K562 (cell line): ENCODE data around the gene SH3PXD2B. TPM values are rescaled to one million over a fixed set of nuclear protein-coding genes. Genes with fewer than 3 reads are reported as not detected.

Experiments
- ATAC-seq: fragments of 200-7000 bp; cut with Tn5 transposase; 3 replicates; pipeline ENCODE4 v1.9.1; 2020; ENCODE audit warnings: moderate library complexity
- BruUV-seq: library from RNA; stranded (reverse); fragments of 400-500 nt; replicated peaks from 2 replicates; lab custom pipeline; 2021; lab: Mats Ljungman, UMichigan
- CTCF ChIA-PET: fragments of 300-600 bp; formaldehyde crosslinking; extraction: SDS; loops from one replicate; lab custom pipeline; 2021; ENCODE audit warnings: low intra/inter-chr PET ratio; lab: Yijun Ruan, JAX
- POLR2A ChIA-PET: fragments of 300-600, 350-650 bp; sonication (Branson Sonifier 250); formaldehyde crosslinking; extraction: SDS; loops from one replicate; lab custom pipeline; 2021; ENCODE audit warnings: antibody characterized with exemption, inconsistent platforms; lab: Yijun Ruan, JAX
- DNase-seq, 4 experiments: peaks; one replicate each; pipeline versions ENCODE4 v3.0.0 to v3.0.0-alpha.2; 2011 to 2018; ENCODE audit warnings: low spot score in 3 of 4, mixed read lengths in 3 of 4; ENCODE audit errors: extremely low read depth in 1 of 4
- FAIRE-seq: peaks from 2 replicates; lab custom pipeline; 2011; peaks lifted over from hg19 to GRCh38; lab: Jason Lieb, UNC
- H2AFZ ChIP-seq: 2 replicates; pipeline ENCODE4 v1.6.0; 2011; ENCODE audit warnings: low read depth, low read length, control low read depth, inconsistent platforms
- H3K27ac ChIP-seq: fragments of 200-600 bp; 3 replicates; pipeline ENCODE4 v1.8.0; 2011; ENCODE audit warnings: low read depth, mild to moderate bottlenecking, control low read depth, inconsistent platforms, low read length, moderate library complexity, mixed read lengths; ENCODE audit errors: extremely low read depth
- H3K27me3 ChIP-seq, 2 experiments: fragments of 300-600 bp in 1 of 2; 2 replicates in 1 of 2; 3 replicates in 1 of 2; pipeline versions ENCODE4 v1.6.0 to v1.8.0; 2011; ENCODE audit warnings: inconsistent platforms in 2 of 2, low read length in 2 of 2, mild to moderate bottlenecking in 1 of 2, mixed read lengths in 1 of 2, moderate library complexity in 1 of 2; ENCODE audit not compliant: control insufficient read depth in 2 of 2, insufficient read depth in 2 of 2
- H3K36me3 ChIP-seq: fragments of 300-600 bp; 3 replicates; pipeline ENCODE4 v1.8.0; 2011; ENCODE audit warnings: mild to moderate bottlenecking, low read length, inconsistent platforms; ENCODE audit not compliant: control insufficient read depth, insufficient read depth
- H3K4me1 ChIP-seq, 2 experiments: fragments of 200-600 bp in 1 of 2; replicated peaks in 1 of 2; 2 replicates in 1 of 2; 3 replicates in 1 of 2; pipeline versions ENCODE4 v1.5.1 to v1.8.0; 2011; ENCODE audit warnings: inconsistent platforms in 2 of 2, low read length in 2 of 2, mild to moderate bottlenecking in 1 of 2, mixed read lengths in 1 of 2, moderate library complexity in 1 of 2; ENCODE audit not compliant: control insufficient read depth in 2 of 2, insufficient read depth in 2 of 2
- H3K4me2 ChIP-seq: 2 replicates; pipeline ENCODE4 v1.6.1; 2011; ENCODE audit warnings: low read length, control low read depth, inconsistent platforms, mixed read lengths; ENCODE audit not compliant: insufficient read depth
- H3K4me3 ChIP-seq: fragments of 200-600 bp; sonication (generic), shearing (Covaris generic); 2 replicates; pipeline ENCODE4 v1.5.1; 2016; ENCODE audit warnings: control low read depth, inconsistent platforms
- H3K79me2 ChIP-seq: fragments of 200-600 bp; 3 replicates; pipeline ENCODE4 v1.8.0; 2011; ENCODE audit warnings: low read length, inconsistent platforms; ENCODE audit not compliant: control insufficient read depth, insufficient read depth
- H3K9ac ChIP-seq, 2 experiments: 2 replicates each; pipeline versions ENCODE4 v1.6.0 to v1.6.1; 2011; ENCODE audit warnings: low read depth in 2 of 2, low read length in 2 of 2, control low read depth in 1 of 2, inconsistent platforms in 1 of 2, mild to moderate bottlenecking in 1 of 2, mixed read lengths in 1 of 2; ENCODE audit not compliant: insufficient read depth in 1 of 2
- H3K9me1 ChIP-seq: one replicate; pipeline ENCODE4 v1.6.0; 2011; ENCODE audit warnings: inconsistent platforms, mild to moderate bottlenecking, low read length, moderate library complexity; ENCODE audit not compliant: control insufficient read depth, insufficient read depth
- H3K9me3 ChIP-seq: replicated peaks from 2 replicates; pipeline ENCODE4 v1.5.1; 2011; ENCODE audit warnings: low read depth, low read length, inconsistent platforms; ENCODE audit not compliant: control insufficient read depth, insufficient read depth
- H4K20me1 ChIP-seq: replicated peaks from 2 replicates; pipeline ENCODE4 v1.6.1; 2011; ENCODE audit warnings: low read length, inconsistent platforms, mixed read lengths; ENCODE audit not compliant: control insufficient read depth, insufficient read depth
- EP300 ChIP-seq: IDR thresholded peaks from 2 replicates; pipeline ENCODE4 v1.6.1; 2012; ENCODE audit warnings: low read length, improper control_type of control experiment
- FIP1L1 ChIP-seq: fragments of 200-400 bp; formaldehyde crosslinking; IDR thresholded peaks from 2 replicates; pipeline ENCODE4 v1.6.1; 2018; ENCODE audit warnings: mild to moderate bottlenecking, low read depth, low read length; ENCODE audit not compliant: poor library complexity, severe bottlenecking
- GABPA ChIP-seq: fragments of 200-800 bp; sonication (Bioruptor generic); conservative IDR thresholded peaks from 2 replicates; pipeline ENCODE4 v1.6.1; 2016; ENCODE audit warnings: low read depth, missing genetic modification characterization, missing compliant biosample characterization
- HEY1 ChIP-seq: fragments of 250-450 bp; sonication (Bioruptor Pico); IDR thresholded peaks from 2 replicates; pipeline ENCODE4 v1.5.0; 2020; ENCODE audit warnings: mild to moderate bottlenecking, moderate library complexity, borderline replicate concordance
- HMGXB4 ChIP-seq: sonication (generic); formaldehyde crosslinking; IDR thresholded peaks from 2 replicates; pipeline ENCODE4 v1.8.1; 2023; ENCODE audit warnings: mild to moderate bottlenecking, missing genetic modification reagents
- HNRNPK ChIP-seq: fragments of 200-400 bp; formaldehyde crosslinking; IDR thresholded peaks from one replicate; pipeline ENCODE4 v1.6.1; 2018; ENCODE audit warnings: mild to moderate bottlenecking, low read depth, low read length; ENCODE audit not compliant: poor library complexity, severe bottlenecking
- KHSRP ChIP-seq: fragments of 450-650 bp; IDR thresholded peaks from 2 replicates; pipeline ENCODE4 v1.6.1; 2017
- NR0B1 ChIP-seq: fragments of 450-650 bp; IDR thresholded peaks from one replicate; pipeline ENCODE4 v1.6.1; 2018; ENCODE audit warnings: mild to moderate bottlenecking, moderate library complexity; ENCODE audit not compliant: partially characterized antibody
- POLR3G ChIP-seq: IDR thresholded peaks from 2 replicates; pipeline ENCODE4 v1.6.1; 2011; ENCODE audit not compliant: insufficient read length, insufficient replicate concordance; ENCODE audit errors: extremely low read depth
- TAF9B ChIP-seq: fragments of 450-650 bp; IDR thresholded peaks from 2 replicates; pipeline ENCODE4 v1.6.1; 2018; ENCODE audit warnings: mild to moderate bottlenecking; ENCODE audit not compliant: partially characterized antibody
- ZNF134 ChIP-seq: fragments of 250-450 bp; sonication (Bioruptor Pico); conservative IDR thresholded peaks from 2 replicates; pipeline ENCODE4 v1.4.0; 2020
- ZNF146 ChIP-seq: IDR thresholded peaks from one replicate; pipeline ENCODE4 v1.6.1; 2018; ENCODE audit warnings: missing compliant biosample characterization; ENCODE audit not compliant: unreplicated experiment
- ZNF24 ChIP-seq: fragments of 450-650 bp; IDR thresholded peaks from 2 replicates; pipeline ENCODE4 v1.6.1; 2016
- ZNF561 ChIP-seq: fragments of 450-650 bp; formaldehyde crosslinking; conservative IDR thresholded peaks from 2 replicates; pipeline ENCODE4 v1.4.0; 2020; ENCODE audit warnings: mild to moderate bottlenecking, moderate library complexity
- ZNF780A ChIP-seq: fragments of 250-450 bp; sonication (Bioruptor Pico); IDR thresholded peaks from 2 replicates; pipeline ENCODE4 v1.5.0; 2021; ENCODE audit warnings: mild to moderate bottlenecking
- ZSCAN32 ChIP-seq: fragments of 450-650 bp; formaldehyde crosslinking; IDR thresholded peaks from 2 replicates; pipeline ENCODE4 v1.4.0; 2020; ENCODE audit warnings: mild to moderate bottlenecking, moderate library complexity
- WGBS: fragments of 100-300 bp; shearing (Covaris generic); methylation state at CpG from one replicate; pipeline ENCODE4 v1.1.6; 2016; ENCODE audit warnings: low coverage, mixed read lengths; ENCODE audit not compliant: insufficient coverage; ENCODE audit errors: missing lambda C conversion rate; 5-methylcytosine and 5-hydroxymethylcytosine counted together
- in situ Hi-C: fragments of 300-500 bp; cut with MboI; formaldehyde crosslinking; loops from 4 replicates; pipeline ENCODE4 v1.15.0; 2018; ENCODE audit warnings: inconsistent platforms, mixed read lengths
- intact Hi-C: fragments of 100-400 bp; cut with micrococcal nuclease; formaldehyde crosslinking; loops from 2 replicates; pipeline ENCODE4 v1.14.2; 2022
- polyA plus RNA-seq, 8 experiments: library from polyadenylated mRNA; depleted of rRNA in 4 of 8; stranded (reverse) in 5 of 8; unstranded in 3 of 8; fragments of >200 nt; fragmentation: Nextera tagmentation in 2 of 8; fragmentation: Illumina TruSeq in 1 of 8; extraction: Ambion mirVana in 2 of 8; extraction: Trizol in 1 of 8; gene quantifications; 2 replicates each; pipeline versions ENCODE4 v1.2.1 to v1.2.3, GENCODE V29; 2011 to 2014; ENCODE audit warnings: inconsistent platforms in 1 of 8, missing spikeins in 1 of 8
- total RNA-seq, 7 experiments: library from RNA; depleted of rRNA in 6 of 7; stranded (reverse); fragments of >200 nt in 6 of 7; fragmentation: Illumina TruSeq in 2 of 7; extraction: Trizol in 2 of 7; gene quantifications; 2 replicates each; pipeline versions ENCODE4 v1.2.1 to v1.2.3, GENCODE V29; 2011 to 2021; ENCODE audit warnings: low replicate concordance in 1 of 7
- TF ChIP-seq, protein P1 (sequence below), 2 experiments: fragments of 450-650 bp; IDR thresholded peaks; 2 replicates each; pipeline ENCODE4 v1.6.1; 2016
- TF ChIP-seq, protein P2 (sequence below): fragments of 250-450 bp; sonication (Bioruptor Pico); IDR thresholded peaks from 2 replicates; pipeline ENCODE4 v1.5.0; 2020; ENCODE audit warnings: mild to moderate bottlenecking

The SH3PXD2B gene
- total and polyA plus RNA-seq, 9 of the 15 experiments (the other 6 are each of a cell fraction or from before 2014, with no cell fraction given): 0.04 to 0.66 (median 0.19) TPM

DNA sequence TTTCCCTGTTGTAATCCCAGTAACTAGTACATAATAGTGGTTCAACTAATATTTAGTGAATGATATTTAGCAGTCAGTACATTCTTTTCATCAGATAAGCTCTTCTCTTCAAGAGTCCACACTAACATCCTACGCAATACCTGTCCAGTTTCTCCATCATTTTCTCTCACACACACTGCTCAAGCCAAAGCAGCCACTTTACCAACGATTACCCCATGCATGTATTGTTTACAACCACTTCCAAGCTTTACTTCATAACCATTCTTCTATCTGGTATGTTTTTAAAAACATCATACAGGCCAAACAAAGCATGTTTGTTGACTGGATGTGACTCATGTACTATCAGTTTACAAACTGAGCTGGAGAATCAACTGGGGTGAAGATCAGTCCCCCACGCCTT, 178.1 kb downstream of the SH3PXD2B start:
- H3K4me2 ChIP-seq: no peak overlapping the region
- H3K4me1 ChIP-seq: no peaks in the 10 kb centered on the region
- no peak for ATAC-seq
- H3K9me1 ChIP-seq: no peaks in the 10 kb centered on the region
- in situ Hi-C loops: no loop called here
- no TSS peak for BruUV-seq
- no peak overlapping the region for H3K4me3 ChIP-seq
- H3K27ac ChIP-seq: no peak overlapping the region
- no peaks in the 10 kb centered on the region for H3K79me2 ChIP-seq
- intact Hi-C loops: no loop called here
- no peak overlapping the region for H2AFZ ChIP-seq
- H3K36me3 ChIP-seq: no peaks in the 10 kb centered on the region
- ChIA-PET CTCF (no interaction called here), POLR2A (interaction anchor here (1.7 kb wide), 1 partner anchor 10 kb away, joined by 6 read pairs; no protein-coding TSS in a partner anchor)
- WGBS: 4% methylated on average over 3 of the region's 3 CpGs
- FAIRE-seq: no peak
- H3K9ac ChIP-seq: no peak overlapping the region
- peaks cover 18 to 37% of the 10 kb centered on the region in 2 experiments for H3K27me3 ChIP-seq
- no peaks in the 10 kb centered on the region for H4K20me1 ChIP-seq
- DNase-seq: no peak
- H3K9me3 ChIP-seq: no peaks in the 10 kb centered on the region
- no peak for TF ChIP-seq EP300
- no peak for TF ChIP-seq HNRNPK
- no peak for TF ChIP-seq KHSRP
- TF ChIP-seq NR0B1: no peak
- TF ChIP-seq, protein P1, sequence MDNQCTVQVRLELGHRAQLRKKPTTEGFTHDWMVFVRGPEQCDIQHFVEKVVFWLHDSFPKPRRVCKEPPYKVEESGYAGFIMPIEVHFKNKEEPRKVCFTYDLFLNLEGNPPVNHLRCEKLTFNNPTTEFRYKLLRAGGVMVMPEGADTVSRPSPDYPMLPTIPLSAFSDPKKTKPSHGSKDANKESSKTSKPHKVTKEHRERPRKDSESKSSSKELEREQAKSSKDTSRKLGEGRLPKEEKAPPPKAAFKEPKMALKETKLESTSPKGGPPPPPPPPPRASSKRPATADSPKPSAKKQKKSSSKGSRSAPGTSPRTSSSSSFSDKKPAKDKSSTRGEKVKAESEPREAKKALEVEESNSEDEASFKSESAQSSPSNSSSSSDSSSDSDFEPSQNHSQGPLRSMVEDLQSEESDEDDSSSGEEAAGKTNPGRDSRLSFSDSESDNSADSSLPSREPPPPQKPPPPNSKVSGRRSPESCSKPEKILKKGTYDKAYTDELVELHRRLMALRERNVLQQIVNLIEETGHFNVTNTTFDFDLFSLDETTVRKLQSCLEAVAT (IDR thresholded peaks at IDR 0.05): no peak
- TF ChIP-seq HMGXB4 (CRISPR knock-in tag): no peak
- no peak for TF ChIP-seq ZSCAN32 (CRISPR knock-in tag)
- no peak for TF ChIP-seq ZNF134 (CRISPR knock-in tag)
- no peak for TF ChIP-seq ZNF146 (CRISPR knock-in tag)
- no peak for TF ChIP-seq TAF9B
- TF ChIP-seq ZNF24: no peak
- no peak for TF ChIP-seq ZNF561 (CRISPR knock-in tag)
- TF ChIP-seq FIP1L1: no peak
- TF ChIP-seq, protein P2, sequence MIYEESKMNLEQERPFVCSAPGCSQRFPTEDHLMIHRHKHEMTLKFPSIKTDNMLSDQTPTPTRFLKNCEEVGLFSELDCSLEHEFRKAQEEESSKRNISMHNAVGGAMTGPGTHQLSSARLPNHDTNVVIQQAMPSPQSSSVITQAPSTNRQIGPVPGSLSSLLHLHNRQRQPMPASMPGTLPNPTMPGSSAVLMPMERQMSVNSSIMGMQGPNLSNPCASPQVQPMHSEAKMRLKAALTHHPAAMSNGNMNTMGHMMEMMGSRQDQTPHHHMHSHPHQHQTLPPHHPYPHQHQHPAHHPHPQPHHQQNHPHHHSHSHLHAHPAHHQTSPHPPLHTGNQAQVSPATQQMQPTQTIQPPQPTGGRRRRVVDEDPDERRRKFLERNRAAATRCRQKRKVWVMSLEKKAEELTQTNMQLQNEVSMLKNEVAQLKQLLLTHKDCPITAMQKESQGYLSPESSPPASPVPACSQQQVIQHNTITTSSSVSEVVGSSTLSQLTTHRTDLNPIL: no peak
- TF ChIP-seq HEY1 (CRISPR knock-in tag): no peak
- TF ChIP-seq GABPA (tag): no peak
- TF ChIP-seq ZNF780A (CRISPR knock-in tag): no peak
- TF ChIP-seq POLR3G: no peak
